ENCODE data around the gene APCDD1L.

GRCh38 chr20:58433029-58433647 lies 82.1 kb downstream of the APCDD1L start:
- TF ChIP-seq CTCF (IDR thresholded peaks at IDR 0.05; ENCODE audit: poor library complexity) (no peak), EZH2 (IDR thresholded peaks at IDR 0.05; ENCODE audit: borderline replicate concordance) (no peak), EZH2phosphoT487 (IDR thresholded peaks at IDR 0.05; ENCODE audit: low read depth, severe bottlenecking, unreplicated experiment) (no peak)
